WTC11 (cell line): Measurements from ENCODE around the gene PRR12.

Experiments
- CREB1 ChIP-seq: sonication (generic); formaldehyde crosslinking; IDR thresholded peaks from 2 replicates; pipeline ENCODE4 v1.8.0; 2023; ENCODE audit warnings: mild to moderate bottlenecking, missing genetic modification reagents
- TCF7 ChIP-seq: sonication (generic); formaldehyde crosslinking; IDR thresholded peaks from 2 replicates; pipeline ENCODE4 v1.8.0; 2022; ENCODE audit warnings: mild to moderate bottlenecking, low read depth, missing genetic modification reagents, moderate library complexity

DNA sequence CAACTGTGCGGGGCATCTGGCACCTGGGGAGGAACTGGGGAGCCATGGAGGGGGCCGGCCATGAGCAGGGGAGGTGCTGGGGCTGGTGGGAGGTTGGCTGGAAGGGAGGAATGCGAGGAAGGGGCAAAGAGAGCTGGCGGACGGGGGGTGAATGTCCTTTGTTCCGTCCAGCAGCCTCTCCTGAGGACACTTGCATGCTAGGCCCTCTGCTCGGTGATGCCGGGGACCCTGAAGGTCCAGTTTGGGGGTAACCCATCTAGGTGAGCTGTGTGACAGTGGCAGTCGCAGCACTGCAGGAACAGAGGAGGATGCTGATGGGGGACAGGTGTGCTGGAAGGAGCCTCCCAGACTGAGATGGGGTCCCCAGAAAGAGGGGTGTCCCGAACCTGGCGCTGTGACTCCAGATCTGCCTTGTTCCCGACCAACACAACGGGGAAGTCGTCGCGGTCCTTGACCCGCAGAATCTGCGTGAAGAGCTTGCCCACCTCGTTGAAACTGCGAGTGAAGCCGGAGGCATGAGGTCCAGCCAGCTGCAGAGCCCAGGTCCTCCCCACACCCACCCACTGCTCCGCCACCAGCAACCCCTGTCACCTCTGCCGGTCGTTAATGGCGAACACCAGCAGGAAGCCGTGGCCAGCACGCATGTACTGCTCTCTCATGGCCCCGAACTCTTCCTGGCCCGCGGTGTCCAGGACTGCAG lies 45.4 kb downstream of the PRR12 start:
- TF ChIP-seq CREB1 (CRISPR knock-in tag) (no peak), TCF7 (CRISPR knock-in tag) (no peak)
